Activated CD8-positive, alpha-beta memory T cell treated with anti-CD3 and anti-CD28 coated beads for 1 hour (primary cell): ENCODE data around the gene F11.
"Not testable (repeated sequence)": the region's sequence is repeated elsewhere in the genome, so short reads cannot be mapped to it uniquely, and the experiment has no call there.

Experiments
- DNase-seq, 2 donors: peaks; one replicate each; pipeline ENCODE4 v3.0.0-alpha.2; 2020; ENCODE audit warnings: low read depth in 1 of 2; ENCODE audit errors: extremely low read depth in 1 of 2

Gene F11

DNA sequence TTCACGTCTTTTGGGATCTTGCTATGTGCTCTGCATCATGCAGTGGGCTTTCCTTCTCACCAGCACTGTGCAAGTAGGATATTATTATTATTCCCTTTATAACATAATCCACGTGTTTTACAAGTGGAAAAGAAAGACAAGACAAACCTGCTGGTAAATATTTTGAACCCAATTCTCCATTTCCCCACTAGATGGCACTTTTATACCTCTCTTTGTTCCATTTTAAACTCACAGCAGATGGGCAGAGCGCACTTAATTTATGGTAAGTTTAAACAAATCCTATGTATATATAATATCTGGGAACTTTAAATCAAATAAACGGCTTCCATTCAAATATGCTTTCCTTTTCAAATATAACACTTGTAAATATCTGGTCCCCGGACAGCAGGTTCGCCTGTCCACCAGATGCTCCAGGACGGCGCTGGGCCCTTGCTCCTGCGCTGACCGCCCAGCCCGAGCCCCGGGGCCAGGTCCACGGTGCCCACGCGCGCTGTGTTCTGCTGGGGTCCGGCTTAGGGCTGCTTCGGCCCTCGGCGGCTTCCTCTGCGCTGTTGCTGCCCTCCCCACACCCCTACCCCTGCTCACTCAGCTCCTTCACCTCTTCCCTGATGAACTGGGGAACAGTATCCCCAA is 31.1 kb downstream of the F11 start:
- no peak for DNase-seq

DNA sequence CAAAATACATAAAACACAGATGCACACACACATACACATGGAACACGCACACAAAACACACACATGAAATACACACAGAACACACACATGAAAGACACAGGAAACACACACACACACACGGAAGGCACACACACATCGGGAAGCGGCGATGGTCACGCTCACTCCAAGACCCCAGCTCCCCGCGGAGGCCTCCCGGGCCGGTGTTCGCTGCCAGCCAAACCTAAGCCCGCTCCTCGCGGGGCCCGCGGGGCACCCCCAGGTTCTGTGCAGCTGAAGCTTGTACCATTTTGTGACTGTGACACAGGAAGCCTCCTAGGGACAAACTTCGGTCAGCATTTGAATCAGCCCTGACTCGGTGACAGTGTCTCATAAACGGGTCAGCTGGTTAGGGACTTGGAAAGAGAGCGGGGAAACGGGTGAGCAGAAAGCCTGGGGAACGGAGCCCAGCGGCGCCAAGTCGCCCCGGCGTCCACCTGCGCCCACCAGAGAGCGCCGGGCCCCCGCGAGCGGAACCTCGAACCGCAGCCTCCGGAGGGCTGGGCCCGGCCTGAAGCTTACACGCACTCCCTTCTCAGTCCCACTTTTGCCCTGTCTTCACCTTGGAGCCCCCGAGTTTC is 32.1 kb downstream of the F11 start:
- no peak for DNase-seq

DNA sequence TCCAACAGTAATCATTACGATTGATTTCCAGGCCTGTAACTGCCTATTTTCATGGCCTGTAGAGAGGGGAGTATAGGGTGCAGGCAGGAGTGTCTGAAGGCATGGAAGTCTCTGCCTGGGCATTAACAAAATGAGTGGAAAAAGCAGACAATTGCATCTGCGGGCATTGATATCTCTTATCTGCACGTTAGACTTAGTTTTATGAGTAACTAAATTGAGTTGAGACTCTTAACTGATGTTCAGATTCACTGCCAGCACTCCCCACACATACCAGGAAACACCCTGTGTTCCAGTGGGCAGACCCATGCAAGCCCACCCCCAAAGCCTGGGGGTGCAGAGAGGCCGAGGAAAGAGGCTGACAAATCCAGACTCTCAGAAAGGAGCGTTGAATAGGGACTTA is 33.3 kb downstream of the F11 start:
- no peak for DNase-seq

- no peak for DNase-seq
These were observed 34.8 kb downstream of the F11 start for GRCh38 chr4:186300659-186301390.

GRCh38 chr4:186304216-186304615 is 38.2 kb downstream of the F11 start:
- DNase-seq: no peak

- DNase-seq: no peak
These were observed 39.0 kb downstream of the F11 start for GRCh38 chr4:186304866-186305505.

GRCh38 chr4:186307497-186307896 is 41.5 kb downstream of the F11 start:
- DNase-seq: no peak

DNA sequence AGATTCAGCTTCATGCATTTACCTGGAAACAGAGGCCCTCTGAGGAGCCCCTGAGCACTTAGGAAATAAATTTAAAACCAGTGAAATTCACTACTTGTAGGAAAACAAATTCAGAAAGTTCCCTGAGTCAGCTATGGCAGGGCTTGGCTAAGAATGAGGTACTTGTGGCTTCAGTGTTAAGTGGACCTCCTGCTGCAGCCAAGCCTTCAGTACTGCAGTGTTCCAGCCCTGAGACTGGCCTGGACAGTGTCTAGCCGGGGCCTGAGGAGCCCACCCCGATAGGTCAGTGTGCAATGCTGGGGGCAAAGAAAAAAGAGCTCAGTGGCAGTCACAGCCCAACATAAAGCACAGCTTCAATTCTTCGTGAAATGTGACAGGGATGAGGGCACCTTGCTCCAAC is 41.9 kb downstream of the F11 start:
- no peak for DNase-seq

DNA sequence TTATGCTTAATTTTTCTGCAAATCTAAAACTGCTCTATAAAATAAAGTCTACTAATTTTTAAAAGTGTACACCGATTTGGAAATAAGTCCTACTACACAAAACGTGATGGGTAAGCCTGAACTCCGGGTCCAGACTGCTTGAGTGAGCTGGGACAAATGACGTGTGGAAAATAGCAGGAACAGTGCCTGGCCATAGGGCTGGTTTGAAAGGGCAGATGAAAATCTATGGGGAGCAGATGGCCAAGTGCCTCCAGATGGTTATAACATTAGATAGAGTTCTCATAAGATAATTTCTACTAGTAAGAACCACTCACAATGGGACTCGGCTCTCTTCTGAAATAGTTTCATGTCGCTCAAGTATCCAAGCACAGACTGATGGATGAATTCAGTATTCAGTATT is 52.5 kb downstream of the F11 start:
- DNase-seq: no peak

- not testable (repeated sequence) for DNase-seq
These were observed 58.7 kb downstream of the F11 start for GRCh38 chr4:186324660-186325059.

- DNase-seq: no peak
These were observed 60.4 kb downstream of the F11 start for GRCh38 chr4:186326391-186326790.

- DNase-seq: no peak
These were observed 63.4 kb downstream of the F11 start for GRCh38 chr4:186329372-186329771.

GRCh38 chr4:186330368-186330767 is 64.4 kb downstream of the F11 start:
- DNase-seq: no peak

- DNase-seq: no peak
These were observed 69.8 kb downstream of the F11 start for GRCh38 chr4:186335793-186336192.
